GM21367 (cell line): ENCODE data around the gene PCDHGB5.

Source experiments
- ATAC-seq: cut with Tn5 transposase; IDR thresholded peaks from one replicate; pipeline ENCODE4 v1.9.1; 2021; ENCODE audit not compliant: unreplicated experiment

The PCDHGB5 gene

DNA sequence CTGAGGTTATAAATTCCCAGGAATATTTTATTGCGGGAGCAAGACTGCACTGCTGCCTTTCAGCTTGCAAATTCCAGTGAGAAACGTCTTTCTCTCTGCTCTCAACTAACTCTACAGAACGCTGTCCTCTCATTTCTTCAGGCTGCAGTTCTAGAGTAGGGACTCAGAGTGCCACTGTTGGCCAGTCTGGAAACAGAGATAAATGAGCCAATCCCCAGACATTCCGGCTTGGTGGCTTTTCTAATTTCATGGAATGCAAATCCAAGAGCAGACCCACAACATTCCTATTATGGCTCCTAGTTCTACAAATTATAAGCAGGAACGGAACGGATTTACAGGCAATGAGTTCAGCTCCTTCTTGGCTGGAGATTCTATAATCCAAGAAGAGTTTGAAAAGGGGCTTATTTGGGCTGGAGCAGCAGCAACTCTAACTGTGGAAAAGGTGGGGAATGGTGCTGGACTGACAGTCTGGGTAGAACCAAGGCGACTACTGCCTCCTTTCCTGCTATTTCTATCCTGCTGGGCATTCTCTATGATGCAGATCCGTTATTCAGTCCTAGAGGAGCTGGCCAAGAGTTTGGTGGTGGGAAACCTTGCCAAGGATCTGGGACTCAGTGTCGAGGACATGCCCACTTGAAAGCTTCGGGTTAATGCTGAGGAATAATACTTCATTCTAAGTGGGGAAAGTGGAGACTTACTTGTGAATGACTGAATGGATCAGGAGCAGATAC lies 41.8 kb downstream of the PCDHGB5 start:
- no peak for ATAC-seq

GRCh38 chr5:141440341-141440740 lies 42.6 kb downstream of the PCDHGB5 start:
- no peak for ATAC-seq

DNA sequence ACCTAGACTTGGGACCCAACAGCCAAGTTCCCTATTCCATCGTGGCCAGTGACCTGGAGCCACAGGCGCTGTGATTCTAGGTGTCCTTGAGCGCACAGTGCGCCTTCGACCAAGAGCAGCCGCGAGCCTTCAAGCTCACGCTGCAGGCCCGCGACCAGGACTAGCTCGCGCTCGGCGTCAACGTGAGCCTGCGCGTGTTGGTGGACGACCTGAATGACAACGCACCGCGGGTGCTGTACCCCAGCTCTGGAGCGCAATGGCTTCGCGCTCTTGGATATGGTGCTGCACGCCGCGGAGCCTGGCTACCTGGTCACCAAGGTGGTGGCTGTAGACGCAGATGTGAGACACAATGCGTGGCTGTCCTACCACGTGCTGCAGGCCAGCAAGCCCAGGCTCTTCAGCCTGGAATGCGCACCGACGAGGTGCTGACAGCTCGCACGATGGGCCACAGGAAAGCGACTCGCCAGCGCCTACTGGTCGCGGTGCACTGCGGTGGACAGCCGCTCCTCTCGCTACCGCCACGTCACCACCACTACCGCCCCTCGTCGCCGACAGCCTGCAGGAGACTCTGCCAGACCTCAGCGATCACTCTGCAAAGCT lies 43.9 kb downstream of the PCDHGB5 start:
- ATAC-seq: no peak
